HepG2 (cell line): Measurements from ENCODE around the gene DNAJA2. TPM values are rescaled to one million over a fixed set of nuclear protein-coding genes. Genes with fewer than 3 reads are reported as not detected.

Experiments
- ATAC-seq: fragments of 200-7000 bp; cut with Tn5 transposase; 3 replicates; pipeline ENCODE4 v1.9.1; 2020; ENCODE audit warnings: mild to moderate bottlenecking, moderate library complexity
- BruUV-seq: library from RNA; stranded (reverse); fragments of 400-500 nt; replicated peaks from 2 replicates; lab custom pipeline; 2021; lab: Mats Ljungman, UMichigan
- CTCF ChIA-PET: fragments of 300-600 bp; formaldehyde crosslinking; extraction: SDS; loops from one replicate; lab custom pipeline; 2021; ENCODE audit warnings: low total read pairs, inconsistent platforms, low intra/inter-chr PET ratio; lab: Yijun Ruan, JAX
- POLR2A ChIA-PET: fragments of 350-600 bp; sonication (Branson Sonifier 250); formaldehyde crosslinking; loops from one replicate; lab custom pipeline; 2020; ENCODE audit warnings: antibody characterized with exemption, inconsistent platforms; lab: Yijun Ruan, JAX
- DNase-seq: peaks from one replicate; pipeline ENCODE4 v3.0.0-alpha.2; 2015; ENCODE audit warnings: low spot score
- FAIRE-seq: peaks from 3 replicates; lab custom pipeline; 2011; peaks lifted over from hg19 to GRCh38; lab: Jason Lieb, UNC
- H2AFZ ChIP-seq: one replicate; pipeline ENCODE4 v1.6.1; 2011; ENCODE audit warnings: low read length, inconsistent platforms
- H3K27ac ChIP-seq: fragments of 300-600 bp; 3 replicates; pipeline ENCODE4 v1.8.0; 2011; ENCODE audit warnings: mixed run types, mild to moderate bottlenecking, mixed read lengths, low read length, inconsistent platforms; ENCODE audit not compliant: insufficient read depth; ENCODE audit errors: extremely low read length
- H3K27me3 ChIP-seq, 2 experiments: fragments of 200-600 bp in 1 of 2; 2 replicates in 1 of 2; 3 replicates in 1 of 2; pipeline versions ENCODE4 v1.6.0 to v1.8.0; 2011; ENCODE audit warnings: low read length in 2 of 2, mild to moderate bottlenecking in 2 of 2, moderate library complexity in 2 of 2, inconsistent platforms in 1 of 2; ENCODE audit not compliant: insufficient read depth in 2 of 2, control insufficient read depth in 1 of 2
- H3K36me3 ChIP-seq, 2 experiments: fragments of 200-600 bp in 1 of 2; replicated peaks in 1 of 2; 2 replicates in 1 of 2; 3 replicates in 1 of 2; pipeline versions ENCODE4 v1.5.1 to v1.8.0; 2011; ENCODE audit warnings: low read length in 2 of 2, inconsistent platforms in 1 of 2; ENCODE audit not compliant: insufficient read depth in 2 of 2, control insufficient read depth in 1 of 2
- H3K4me1 ChIP-seq: 2 replicates; pipeline ENCODE4 v1.5.1; 2012; ENCODE audit warnings: low read length, inconsistent platforms; ENCODE audit not compliant: insufficient read depth
- H3K4me2 ChIP-seq: 2 replicates; pipeline ENCODE4 v1.6.0; 2011; ENCODE audit warnings: low read depth, low read length, inconsistent platforms
- H3K4me3 ChIP-seq, 3 experiments: fragments of 200-600 bp in 1 of 3; sonication (generic), shearing (Covaris generic) in 1 of 3; replicated peaks in 1 of 3; 2 replicates each; pipeline ENCODE4 v1.5.1; 2011 to 2016; ENCODE audit warnings: low read length in 3 of 3, inconsistent platforms in 2 of 3, low read depth in 2 of 3, mild to moderate bottlenecking in 2 of 3, control low read depth in 1 of 3, mixed read lengths in 1 of 3; ENCODE audit not compliant: insufficient read depth in 1 of 3
- H3K79me2 ChIP-seq: one replicate; pipeline ENCODE4 v1.6.1; 2011; ENCODE audit warnings: low read length, inconsistent platforms; ENCODE audit not compliant: insufficient read depth
- H3K9ac ChIP-seq: 2 replicates; pipeline ENCODE4 v1.6.0; 2011; ENCODE audit warnings: mild to moderate bottlenecking, low read depth, low read length, inconsistent platforms; ENCODE audit not compliant: insufficient read depth
- H3K9me3 ChIP-seq: 2 replicates; pipeline ENCODE4 v1.5.1; 2012; ENCODE audit warnings: mild to moderate bottlenecking, low read length
- H4K20me1 ChIP-seq: 2 replicates; pipeline ENCODE4 v1.6.0; 2011; ENCODE audit warnings: inconsistent platforms, mild to moderate bottlenecking, low read length, moderate library complexity; ENCODE audit not compliant: insufficient read depth
- CENPT ChIP-seq: sonication (generic); formaldehyde crosslinking; IDR thresholded peaks from 2 replicates; pipeline ENCODE4 v1.8.0; 2022; ENCODE audit warnings: low read depth, mild to moderate bottlenecking, moderate library complexity, missing genetic modification reagents
- DBP ChIP-seq: sonication (generic); formaldehyde crosslinking; IDR thresholded peaks from 2 replicates; pipeline ENCODE4 v1.4.0; 2020; ENCODE audit warnings: missing genetic modification reagents; ENCODE audit errors: not compliant biosample characterization
- GATA4 ChIP-seq: sonication (generic); IDR thresholded peaks from 2 replicates; pipeline ENCODE4 v1.6.1; 2016; ENCODE audit warnings: antibody characterized with exemption, low read depth, borderline replicate concordance
- HOXA9 ChIP-seq: sonication (generic); formaldehyde crosslinking; IDR thresholded peaks from 2 replicates; pipeline ENCODE4 v1.8.1; 2022; ENCODE audit warnings: missing genetic modification reagents, mild to moderate bottlenecking, moderate library complexity, borderline replicate concordance
- HOXD1 ChIP-seq: sonication (generic); formaldehyde crosslinking; IDR thresholded peaks from 2 replicates; pipeline ENCODE4 v1.5.0; 2020; ENCODE audit warnings: missing genetic modification reagents
- MEIS1 ChIP-seq: sonication (generic); formaldehyde crosslinking; IDR thresholded peaks from 2 replicates; pipeline ENCODE4 v1.9.0; 2021; ENCODE audit warnings: mild to moderate bottlenecking, missing genetic modification reagents, moderate library complexity, borderline replicate concordance
- NFYC ChIP-seq: IDR thresholded peaks from 2 replicates; pipeline ENCODE4 v1.6.1; 2016; ENCODE audit warnings: missing genetic modification reagents, missing compliant biosample characterization
- PPARG ChIP-seq: conservative IDR thresholded peaks from 2 replicates; pipeline ENCODE4 v1.6.1; 2016; ENCODE audit warnings: missing biosample characterization, missing genetic modification reagents
- RFXAP ChIP-seq: sonication (generic); formaldehyde crosslinking; IDR thresholded peaks from 2 replicates; pipeline ENCODE4 v1.4.0; 2020; ENCODE audit warnings: missing genetic modification reagents, borderline replicate concordance
- SKI ChIP-seq: fragments of 450-650 bp; IDR thresholded peaks from one replicate; pipeline ENCODE4 v1.6.1; 2018; ENCODE audit warnings: mild to moderate bottlenecking; ENCODE audit not compliant: partially characterized antibody
- SRY ChIP-seq: sonication (generic); formaldehyde crosslinking; IDR thresholded peaks from 2 replicates; pipeline ENCODE4 v1.8.0; 2022; ENCODE audit warnings: mild to moderate bottlenecking, missing genetic modification reagents
- ZNF205 ChIP-seq: IDR thresholded peaks from 2 replicates; pipeline ENCODE4 v1.6.1; 2018; ENCODE audit warnings: missing biosample characterization, missing genetic modification reagents
- ZNF251 ChIP-seq: sonication (generic); formaldehyde crosslinking; IDR thresholded peaks from 2 replicates; pipeline ENCODE4 v1.9.0; 2021; ENCODE audit warnings: mild to moderate bottlenecking, missing genetic modification reagents
- ZNF460 ChIP-seq: sonication (generic); formaldehyde crosslinking; IDR thresholded peaks from 2 replicates; pipeline ENCODE4 v1.5.1; 2020; ENCODE audit warnings: missing genetic modification reagents, mild to moderate bottlenecking, borderline replicate concordance
- ZNF574 ChIP-seq: sonication (generic); formaldehyde crosslinking; IDR thresholded peaks from 2 replicates; pipeline ENCODE4 v1.4.0; 2020; ENCODE audit warnings: missing genetic modification reagents
- ZNF589 ChIP-seq: sonication (generic); formaldehyde crosslinking; conservative IDR thresholded peaks from 2 replicates; pipeline ENCODE4 v1.8.0; 2022; ENCODE audit warnings: mild to moderate bottlenecking, moderate library complexity, missing genetic modification reagents
- ZNF749 ChIP-seq: sonication (generic); formaldehyde crosslinking; IDR thresholded peaks from 2 replicates; pipeline ENCODE4 v1.8.0; 2022; ENCODE audit warnings: mild to moderate bottlenecking, missing genetic modification reagents, moderate library complexity, borderline replicate concordance
- ZNF761 ChIP-seq: sonication (generic); formaldehyde crosslinking; conservative IDR thresholded peaks from 2 replicates; pipeline ENCODE4 v1.4.0; 2020; ENCODE audit warnings: mild to moderate bottlenecking, missing genetic modification reagents
- ZNF781 ChIP-seq: sonication (generic); formaldehyde crosslinking; IDR thresholded peaks from 2 replicates; pipeline ENCODE4 v1.5.1; 2020; ENCODE audit warnings: borderline replicate concordance, mild to moderate bottlenecking, missing genetic modification reagents; ENCODE audit errors: not compliant biosample characterization
- ZSCAN29 ChIP-seq: sonication (generic); formaldehyde crosslinking; conservative IDR thresholded peaks from 2 replicates; pipeline ENCODE4 v1.4.0; 2020; ENCODE audit warnings: mild to moderate bottlenecking, missing genetic modification reagents
- WGBS: methylation state at CpG from one replicate; pipeline ENCODE4 v1.1.6; 2017; ENCODE audit warnings: low lambda C conversion rate; 5-methylcytosine and 5-hydroxymethylcytosine counted together
- in situ Hi-C: cut with HindIII; loops from 2 replicates; pipeline ENCODE4 v1.10.0; 2017; ENCODE audit warnings: low pct_unique_long_range_greater_than_20kb; ENCODE audit not compliant: extremely low pct_ligation_motif_present
- intact Hi-C: fragments of 100-400 bp; cut with micrococcal nuclease; formaldehyde crosslinking; loops from one replicate; pipeline ENCODE4 v1.10.0; 2022; ENCODE audit not compliant: unreplicated experiment
- polyA plus RNA-seq, 8 experiments: library from polyadenylated mRNA; depleted of rRNA in 3 of 8; stranded (reverse) in 7 of 8; unstranded in 1 of 8; fragments of >200 nt; fragmentation: Illumina TruSeq in 4 of 8; extraction: Trizol in 4 of 8; gene quantifications; 2 replicates each; pipeline versions ENCODE4 v1.2.1 to v1.2.3, GENCODE V29; 2011 to 2016; ENCODE audit warnings: low read depth in 4 of 8, missing spikeins in 1 of 8, mixed read lengths in 1 of 8; ENCODE audit not compliant: insufficient read depth in 1 of 8
- total RNA-seq, 5 experiments: library from RNA; depleted of rRNA; stranded (reverse); fragments of >200 nt; fragmentation: Illumina TruSeq; extraction: Trizol; gene quantifications; 2 replicates each; pipeline ENCODE4 v1.2.3, GENCODE V29; 2016; ENCODE audit warnings: low read depth in 1 of 5

Gene DNAJA2
- total and polyA plus RNA-seq, 2 of the 13 experiments (the other 11 are each of a cell fraction or from before 2014, with no cell fraction given): 25.4 to 176 TPM

- H3K9ac ChIP-seq: no peak overlapping the region
- FAIRE-seq: peak; percentile 100
- H3K9me3 ChIP-seq: no peaks in the 10 kb centered on the region
- peaks cover 77 to 96% of the 10 kb centered on the region in 2 experiments for H3K36me3 ChIP-seq
- H3K4me2 ChIP-seq: 0 out of 2 replicates have a peak overlapping the region, but pooled peaks have one; percentile 6
- no TSS peak for BruUV-seq
- no peaks in the 10 kb centered on the region for H3K79me2 ChIP-seq
- peak; percentile 97 for DNase-seq
- CTCF ChIA-PET: interaction anchor here (0.8 to 1.3 kb wide), 3 partner anchors 62 to 65 kb away, joined by 3 to 4 read pairs (median 4); no protein-coding TSS in a partner anchor
- H3K4me3 ChIP-seq: no peak overlapping the region
- peak; percentile 88 for ATAC-seq
- in situ Hi-C loops: no loop called here
- intact Hi-C loops: loop anchor here (1.0 to 10.0 kb wide), 3 partner anchors 10 to 224 kb away; no protein-coding TSS in a partner anchor
- H2AFZ ChIP-seq: no peak overlapping the region
- peaks cover 42% of the 10 kb centered on the region for H4K20me1 ChIP-seq
- 36% methylated on average over 19 of the region's 21 CpGs for WGBS
- POLR2A ChIA-PET: interaction anchor here (0.7 to 2.4 kb wide), 11 partner anchors 11 to 87 kb away, joined by 3 to 17 read pairs (median 4); partner anchors contain the start of genes DNAJA2 and GPT2
- peaks cover 56% of the 10 kb centered on the region for H3K4me1 ChIP-seq
- H3K27me3 ChIP-seq: no peaks in the 10 kb centered on the region
- peak overlapping the region; percentile 43 for H3K27ac ChIP-seq
- TF ChIP-seq SKI (peak; percentile 92), HOXA9 (CRISPR knock-in tag) (peak; percentile 87; the same call in 1 of the 2 replicates), HOXD1 (peak; percentile 99), ZNF589 (peak; percentile 79; the same call in 1 of the 2 replicates), ZNF460 (CRISPR knock-in tag) (no peak), NFYC (CRISPR knock-in tag) (peak; percentile 31; the same call in 1 of the 2 replicates), ZNF781 (CRISPR knock-in tag) (no peak), ZNF749 (CRISPR knock-in tag) (0 out of 2 replicates have a peak, but pooled peaks have one; percentile 38), RFXAP (CRISPR knock-in tag) (peak; percentile 18; the same call in 1 of the 2 replicates), CENPT (CRISPR knock-in tag) (no peak; the same call in 1 of the 2 replicates), ZSCAN29 (CRISPR knock-in tag) (peak; percentile 65; the same call in 1 of the 2 replicates), PPARG (peak; percentile 86), ZNF574 (CRISPR knock-in tag) (peak; percentile 69), DBP (no peak), ZNF205 (CRISPR knock-in tag) (peak; percentile 100), GATA4 (0 out of 2 replicates have a peak, but pooled peaks have one; percentile 67), ZNF251 (CRISPR knock-in tag) (no peak), MEIS1 (CRISPR knock-in tag) (peak; percentile 99), SRY (no peak; the same call in 1 of the 2 replicates), ZNF761 (CRISPR knock-in tag) (peak; percentile 81)
Observed at GRCh38 chr16:46918905-46919792, 54.3 kb downstream of the DNAJA2 start.
